H9 (cell line): ENCODE data around the gene HCRT. TPM values are rescaled to one million over a fixed set of nuclear protein-coding genes. Genes with fewer than 3 reads are reported as not detected.

ENCODE experiments used
- DNase-seq: peaks from one replicate; pipeline ENCODE4 v3.0.0-alpha.2; 2017
- H2AFZ ChIP-seq: one replicate; pipeline ENCODE4 v1.6.1; 2013; ENCODE audit warnings: mild to moderate bottlenecking, low read length, control low read depth, moderate library complexity
- H2AK5ac ChIP-seq: 2 replicates; pipeline ENCODE4 v1.6.1; 2013; ENCODE audit warnings: low read length, control low read depth, mixed read lengths; ENCODE audit not compliant: insufficient read length
- H2BK120ac ChIP-seq: one replicate; pipeline ENCODE4 v1.6.1; 2013; ENCODE audit warnings: low read depth, mild to moderate bottlenecking, low read length, control low read depth, inconsistent platforms; ENCODE audit not compliant: poor library complexity, severe bottlenecking
- H2BK12ac ChIP-seq: 2 replicates; pipeline ENCODE4 v1.6.1; 2013; ENCODE audit warnings: low read length, control low read depth, mixed read lengths, low read depth; ENCODE audit not compliant: insufficient read length
- H2BK15ac ChIP-seq: 2 replicates; pipeline ENCODE4 v1.6.1; 2013; ENCODE audit warnings: low read depth, low read length, control low read depth
- H2BK20ac ChIP-seq: one replicate; pipeline ENCODE4 v1.6.1; 2013; ENCODE audit warnings: low read depth, mild to moderate bottlenecking, low read length, control low read depth, inconsistent platforms; ENCODE audit not compliant: poor library complexity, severe bottlenecking
- H2BK5ac ChIP-seq: 2 replicates; pipeline ENCODE4 v1.6.1; 2013; ENCODE audit warnings: low read length, control low read depth, mixed read lengths; ENCODE audit not compliant: insufficient read length
- H3K14ac ChIP-seq: 2 replicates; pipeline ENCODE4 v1.6.1; 2013; ENCODE audit warnings: low read length, control low read depth; ENCODE audit not compliant: insufficient read depth
- H3K18ac ChIP-seq: 2 replicates; pipeline ENCODE4 v1.6.1; 2013; ENCODE audit warnings: low read depth, mild to moderate bottlenecking, mixed read lengths, low read length, control low read depth; ENCODE audit not compliant: insufficient read length
- H3K23ac ChIP-seq: 2 replicates; pipeline ENCODE4 v1.6.1; 2013; ENCODE audit warnings: low read length, control low read depth, mixed read lengths, low read depth; ENCODE audit not compliant: insufficient read length
- H3K23me2 ChIP-seq: 2 replicates; pipeline ENCODE4 v1.6.1; 2013; ENCODE audit warnings: low read depth, mild to moderate bottlenecking, mixed read lengths, low read length, control low read depth; ENCODE audit not compliant: insufficient read length, poor library complexity, severe bottlenecking
- H3K27ac ChIP-seq: 2 replicates; pipeline ENCODE4 v1.5.1; 2013; ENCODE audit warnings: low read length, control low read depth, mixed read lengths, low read depth; ENCODE audit not compliant: insufficient read length
- H3K27me3 ChIP-seq: 2 replicates; pipeline ENCODE4 v1.6.1; 2013; ENCODE audit warnings: low read length, control low read depth, inconsistent platforms; ENCODE audit not compliant: insufficient read depth
- H3K4ac ChIP-seq: 2 replicates; pipeline ENCODE4 v1.6.1; 2013; ENCODE audit warnings: low read depth, mild to moderate bottlenecking, control low read depth, inconsistent platforms, low read length, moderate library complexity
- H3K4me1 ChIP-seq: 2 replicates; pipeline ENCODE4 v1.6.1; 2013; ENCODE audit warnings: low read length, control low read depth, inconsistent platforms; ENCODE audit not compliant: insufficient read depth
- H3K4me2 ChIP-seq: 2 replicates; pipeline ENCODE4 v1.6.1; 2013; ENCODE audit warnings: low read length, control low read depth, mixed read lengths; ENCODE audit not compliant: insufficient read length, insufficient read depth
- H3K56ac ChIP-seq: 2 replicates; pipeline ENCODE4 v1.6.1; 2013; ENCODE audit warnings: low read depth, mild to moderate bottlenecking, mixed read lengths, low read length, control low read depth; ENCODE audit not compliant: insufficient read length
- H3K79me1 ChIP-seq: 2 replicates; pipeline ENCODE4 v1.6.1; 2013; ENCODE audit warnings: low read depth, mild to moderate bottlenecking, moderate library complexity, low read length, control low read depth, inconsistent platforms; ENCODE audit not compliant: insufficient read depth, poor library complexity, severe bottlenecking
- H3K79me2 ChIP-seq: 2 replicates; pipeline ENCODE4 v1.6.1; 2013; ENCODE audit warnings: low read length, control low read depth, inconsistent platforms; ENCODE audit not compliant: insufficient read depth
- H3K9ac ChIP-seq: 2 replicates; pipeline ENCODE4 v1.6.1; 2013; ENCODE audit warnings: low read length, control low read depth, mixed read lengths; ENCODE audit not compliant: insufficient read length; ENCODE audit errors: extremely low read depth
- H3K9me3 ChIP-seq: one replicate; pipeline ENCODE4 v1.6.1; 2013; ENCODE audit warnings: low read depth, low read length, inconsistent platforms; ENCODE audit not compliant: control insufficient read depth
- H3T11ph ChIP-seq: one replicate; pipeline ENCODE4 v1.6.1; 2013; ENCODE audit warnings: mild to moderate bottlenecking, low read length, control low read depth, inconsistent platforms
- H4K20me1 ChIP-seq: one replicate; pipeline ENCODE4 v1.6.1; 2013; ENCODE audit not compliant: control insufficient read depth, insufficient read length, insufficient read depth
- H4K5ac ChIP-seq: 2 replicates; pipeline ENCODE4 v1.6.1; 2013; ENCODE audit warnings: low read depth, mild to moderate bottlenecking, mixed read lengths, low read length, control low read depth; ENCODE audit not compliant: insufficient read length
- H4K8ac ChIP-seq: replicated peaks from 2 replicates; pipeline ENCODE4 v1.6.1; 2013; ENCODE audit warnings: low read length, control low read depth, mixed read lengths, low read depth; ENCODE audit not compliant: insufficient read length
- H4K91ac ChIP-seq: 2 replicates; pipeline ENCODE4 v1.6.1; 2013; ENCODE audit warnings: low read depth, mild to moderate bottlenecking, moderate library complexity, mixed read lengths, low read length, control low read depth; ENCODE audit not compliant: insufficient read length
- H3K27ac Mint-ChIP-seq, 3 experiments: 2 replicates in 2 of 3; 3 replicates in 1 of 3; pipeline ENCODE4 v1.8.0; 2020 to 2021; ENCODE audit warnings: mixed read lengths in 3 of 3, mild to moderate bottlenecking in 1 of 3, moderate library complexity in 1 of 3
- H3K27me3 Mint-ChIP-seq: 2 replicates; pipeline ENCODE4 v1.8.0; 2021; ENCODE audit warnings: low read depth, mild to moderate bottlenecking, moderate library complexity, mixed read lengths
- H3K36me3 Mint-ChIP-seq, 3 experiments: 2 replicates in 2 of 3; 3 replicates in 1 of 3; pipeline ENCODE4 v1.8.0; 2020 to 2021; ENCODE audit warnings: low read depth in 3 of 3, mixed read lengths in 3 of 3; ENCODE audit not compliant: insufficient read depth in 1 of 3
- H3K4me1 Mint-ChIP-seq, 2 experiments: 2 replicates each; pipeline ENCODE4 v1.8.0; 2020; ENCODE audit warnings: mixed read lengths in 2 of 2
- H3K4me3 Mint-ChIP-seq, 2 experiments: 2 replicates in 1 of 2; 3 replicates in 1 of 2; pipeline ENCODE4 v1.8.0; 2020 to 2021; ENCODE audit warnings: mild to moderate bottlenecking in 2 of 2, mixed read lengths in 2 of 2, moderate library complexity in 1 of 2
- H3K9me3 Mint-ChIP-seq, 2 experiments: 2 replicates in 1 of 2; 3 replicates in 1 of 2; pipeline ENCODE4 v1.8.0; 2020; ENCODE audit warnings: mild to moderate bottlenecking in 2 of 2, mixed read lengths in 2 of 2, moderate library complexity in 1 of 2
- WGBS: extraction: QIAGEN DNeasy Blood & Tissue Kit; methylation state at CpG from one replicate; pipeline ENCODE4 v1.1.7; 2013; ENCODE audit warnings: missing lambda C conversion rate, low lambda C conversion rate, mixed read lengths; ENCODE audit not compliant: insufficient read length; ENCODE audit errors: extremely low coverage; 5-methylcytosine and 5-hydroxymethylcytosine counted together
- total RNA-seq: library from RNA; stranded (reverse); gene quantifications from 2 replicates; pipeline ENCODE4 v1.2.1, GENCODE V29; 2021
- TF ChIP-seq, protein P1 (sequence below): fragments of 200-600 bp; sonication (generic); conservative IDR thresholded peaks from 3 replicates; pipeline ENCODE4 v1.8.0; 2021; ENCODE audit warnings: antibody characterized with exemption, mild to moderate bottlenecking

HCRT gene
- total RNA-seq, 1 experiment from 2014 or later: not detected

DNA sequence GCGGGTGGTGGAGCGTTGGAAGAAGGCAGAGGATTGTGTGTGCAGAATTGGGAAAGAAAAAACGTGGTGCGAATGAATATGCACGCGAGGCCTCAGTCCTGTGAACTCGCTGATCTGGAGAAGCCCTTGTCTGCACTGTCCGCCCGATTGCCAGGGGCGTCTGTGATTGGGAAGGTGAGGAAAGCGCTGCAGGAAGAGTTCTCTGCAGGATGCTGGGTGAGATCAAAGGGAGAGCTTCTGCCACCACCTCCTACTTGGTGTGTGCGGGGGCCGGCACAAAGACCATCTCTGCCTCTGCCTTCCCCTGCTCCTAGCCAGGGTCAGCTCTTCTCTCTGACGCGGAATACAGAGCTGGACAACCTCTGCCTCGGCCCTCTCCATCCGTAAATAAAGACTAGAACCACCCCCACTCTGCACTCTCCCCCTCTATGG is 29.6 kb downstream of the HCRT start:
- DNase-seq: peak; percentile 79
- H3K14ac ChIP-seq: peak overlapping the region; percentile 54; the same call in 1 of the 2 replicates
- Mint-ChIP-seq H3K36me3 (peaks cover 0 to 6% (median 0%) of the 10 kb centered on the region in 3 experiments; a peak in 2 of 7 replicates), H3K9me3 (no peaks in the 10 kb centered on the region), H3K4me1 (peaks cover 28 to 32% of the 10 kb centered on the region in 2 experiments), H3K4me3 (peak overlapping the region; percentile 86 to 89), H3K27ac (peak overlapping the region in 2 of 3 experiments; percentile 19 to 91; a peak in 3 of 7 replicates), H3K27me3 (no peaks in the 10 kb centered on the region)
- H2BK5ac ChIP-seq: no peak overlapping the region
- H2BK12ac ChIP-seq: no peak overlapping the region
- no peak overlapping the region for H3K23ac ChIP-seq
- peak overlapping the region; percentile 56 for H3K18ac ChIP-seq
- H3K4me2 ChIP-seq: peak overlapping the region; percentile 86
- no peak overlapping the region; the same call in 1 of the 2 replicates for H3K4ac ChIP-seq
- H4K91ac ChIP-seq: no peak overlapping the region
- H2AFZ ChIP-seq: no peak overlapping the region
- H2AK5ac ChIP-seq: no peak overlapping the region
- H2BK120ac ChIP-seq: no peak overlapping the region
- H2BK20ac ChIP-seq: no peak overlapping the region
- no peaks in the 10 kb centered on the region for H3K9me3 ChIP-seq
- peaks cover 17% of the 10 kb centered on the region; the same call in 1 of the 2 replicates for H3K79me2 ChIP-seq
- TF ChIP-seq, protein P1, sequence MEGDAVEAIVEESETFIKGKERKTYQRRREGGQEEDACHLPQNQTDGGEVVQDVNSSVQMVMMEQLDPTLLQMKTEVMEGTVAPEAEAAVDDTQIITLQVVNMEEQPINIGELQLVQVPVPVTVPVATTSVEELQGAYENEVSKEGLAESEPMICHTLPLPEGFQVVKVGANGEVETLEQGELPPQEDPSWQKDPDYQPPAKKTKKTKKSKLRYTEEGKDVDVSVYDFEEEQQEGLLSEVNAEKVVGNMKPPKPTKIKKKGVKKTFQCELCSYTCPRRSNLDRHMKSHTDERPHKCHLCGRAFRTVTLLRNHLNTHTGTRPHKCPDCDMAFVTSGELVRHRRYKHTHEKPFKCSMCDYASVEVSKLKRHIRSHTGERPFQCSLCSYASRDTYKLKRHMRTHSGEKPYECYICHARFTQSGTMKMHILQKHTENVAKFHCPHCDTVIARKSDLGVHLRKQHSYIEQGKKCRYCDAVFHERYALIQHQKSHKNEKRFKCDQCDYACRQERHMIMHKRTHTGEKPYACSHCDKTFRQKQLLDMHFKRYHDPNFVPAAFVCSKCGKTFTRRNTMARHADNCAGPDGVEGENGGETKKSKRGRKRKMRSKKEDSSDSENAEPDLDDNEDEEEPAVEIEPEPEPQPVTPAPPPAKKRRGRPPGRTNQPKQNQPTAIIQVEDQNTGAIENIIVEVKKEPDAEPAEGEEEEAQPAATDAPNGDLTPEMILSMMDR: no peak
- no peak overlapping the region for H3K56ac ChIP-seq
- WGBS: no CpG with 5 or more reads among the region's 17 CpGs
- H3K4me1 ChIP-seq: no peaks in the 10 kb centered on the region; the same call in 1 of the 2 replicates
- H4K5ac ChIP-seq: no peak overlapping the region
- peaks cover 2% of the 10 kb centered on the region for H3K79me1 ChIP-seq
- no peak overlapping the region for H3K27ac ChIP-seq
- no peaks in the 10 kb centered on the region for H3K27me3 ChIP-seq
- peak overlapping the region; percentile 58 for H3K9ac ChIP-seq
- H4K20me1 ChIP-seq: no peaks in the 10 kb centered on the region
- peaks cover 15% of the 10 kb centered on the region for H3K23me2 ChIP-seq
- H2BK15ac ChIP-seq: no peak overlapping the region
- no peak overlapping the region for H3T11ph ChIP-seq
- no peak overlapping the region for H4K8ac ChIP-seq
